GM10266 (cell line): ENCODE data around the gene HMOX2.

Source experiments
- DNase-seq: peaks from one replicate; pipeline ENCODE4 v3.0.0; 2012; ENCODE audit errors: extremely low spot score
- TF ChIP-seq, protein P1 (sequence below): IDR thresholded peaks from 2 replicates; pipeline ENCODE4 v1.5.1; 2012; ENCODE audit warnings: mild to moderate bottlenecking, low read depth; ENCODE audit not compliant: control insufficient read depth, insufficient read depth; ENCODE audit errors: missing control alignments

Gene HMOX2

DNA sequence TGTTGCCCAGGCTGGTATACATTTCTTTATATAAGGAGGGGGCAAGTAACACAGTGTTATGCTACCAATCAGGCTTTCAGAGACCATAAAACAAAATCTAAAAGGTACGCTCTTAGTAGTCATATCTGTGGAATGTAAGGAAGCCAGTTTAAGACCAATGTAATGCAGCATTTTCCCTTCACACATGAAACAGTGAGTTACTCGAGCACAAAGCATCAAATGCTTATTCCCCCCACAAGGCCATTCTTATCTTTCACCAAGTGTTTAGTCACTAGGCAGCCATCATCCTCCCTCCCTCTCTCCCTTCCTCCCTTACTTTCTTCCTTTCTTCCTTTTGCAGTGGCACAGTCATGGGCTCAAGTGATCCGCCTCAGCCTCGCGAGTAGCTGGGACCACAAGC is 12.8 kb downstream of the HMOX2 start:
- no peak for DNase-seq
- TF ChIP-seq, protein P1, sequence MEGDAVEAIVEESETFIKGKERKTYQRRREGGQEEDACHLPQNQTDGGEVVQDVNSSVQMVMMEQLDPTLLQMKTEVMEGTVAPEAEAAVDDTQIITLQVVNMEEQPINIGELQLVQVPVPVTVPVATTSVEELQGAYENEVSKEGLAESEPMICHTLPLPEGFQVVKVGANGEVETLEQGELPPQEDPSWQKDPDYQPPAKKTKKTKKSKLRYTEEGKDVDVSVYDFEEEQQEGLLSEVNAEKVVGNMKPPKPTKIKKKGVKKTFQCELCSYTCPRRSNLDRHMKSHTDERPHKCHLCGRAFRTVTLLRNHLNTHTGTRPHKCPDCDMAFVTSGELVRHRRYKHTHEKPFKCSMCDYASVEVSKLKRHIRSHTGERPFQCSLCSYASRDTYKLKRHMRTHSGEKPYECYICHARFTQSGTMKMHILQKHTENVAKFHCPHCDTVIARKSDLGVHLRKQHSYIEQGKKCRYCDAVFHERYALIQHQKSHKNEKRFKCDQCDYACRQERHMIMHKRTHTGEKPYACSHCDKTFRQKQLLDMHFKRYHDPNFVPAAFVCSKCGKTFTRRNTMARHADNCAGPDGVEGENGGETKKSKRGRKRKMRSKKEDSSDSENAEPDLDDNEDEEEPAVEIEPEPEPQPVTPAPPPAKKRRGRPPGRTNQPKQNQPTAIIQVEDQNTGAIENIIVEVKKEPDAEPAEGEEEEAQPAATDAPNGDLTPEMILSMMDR, result no peak

DNA sequence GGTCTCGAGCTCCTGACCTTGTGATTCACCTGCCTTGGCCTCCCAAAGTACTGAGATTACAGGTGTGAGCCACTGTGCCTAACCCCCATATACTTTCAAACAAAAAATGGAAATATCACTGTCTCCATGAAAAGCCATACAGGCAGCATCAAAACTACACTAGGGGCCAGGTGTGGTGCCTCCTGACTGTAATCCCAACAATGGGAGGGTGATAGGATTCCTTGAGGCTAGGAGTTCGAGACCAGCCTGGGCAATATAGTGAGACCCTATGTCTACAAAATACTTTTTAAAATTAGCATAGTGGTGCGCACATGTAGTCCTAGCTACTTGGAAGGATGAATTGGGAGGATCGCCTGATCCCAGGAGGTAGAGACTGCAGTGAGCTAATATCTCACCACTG is 15.7 kb downstream of the HMOX2 start:
- no peak for DNase-seq
- TF ChIP-seq, protein P1, result no peak

DNA sequence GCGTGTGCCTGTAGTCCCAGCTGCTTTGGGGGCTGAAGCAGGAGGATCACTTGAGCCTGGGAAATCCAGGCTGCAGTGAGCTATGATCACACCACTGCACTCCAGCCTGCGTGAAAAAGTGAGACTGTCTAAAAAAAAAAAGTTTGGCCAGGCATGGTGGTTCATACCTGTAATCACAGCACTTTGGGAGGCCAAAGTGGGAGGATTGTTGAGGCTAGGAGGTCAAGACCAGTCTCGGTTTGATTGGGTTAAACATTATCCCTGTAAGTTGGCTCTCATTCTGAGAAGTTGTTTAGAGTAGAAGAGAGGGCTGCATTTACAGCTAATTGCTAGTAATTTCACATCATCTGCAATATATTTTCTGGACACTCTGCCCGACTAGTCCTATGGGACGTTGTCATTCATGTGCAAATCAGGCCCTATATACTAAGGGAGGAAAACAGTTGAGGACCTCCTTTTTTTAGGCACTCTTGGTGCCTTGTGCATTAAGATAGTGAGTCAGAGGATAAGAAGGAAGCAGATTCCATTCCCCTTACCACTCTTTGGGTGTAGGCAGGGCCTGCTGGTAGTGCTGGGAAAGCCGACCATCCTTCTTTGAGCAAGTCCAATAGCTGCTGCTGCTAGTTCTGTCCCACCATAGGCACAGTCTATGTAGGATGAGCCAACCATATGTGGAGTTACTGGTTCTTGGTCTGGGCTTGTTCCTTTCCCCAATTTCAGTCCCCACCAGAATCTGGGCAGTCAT is 18.7 kb downstream of the HMOX2 start:
- no peak for DNase-seq

DNA sequence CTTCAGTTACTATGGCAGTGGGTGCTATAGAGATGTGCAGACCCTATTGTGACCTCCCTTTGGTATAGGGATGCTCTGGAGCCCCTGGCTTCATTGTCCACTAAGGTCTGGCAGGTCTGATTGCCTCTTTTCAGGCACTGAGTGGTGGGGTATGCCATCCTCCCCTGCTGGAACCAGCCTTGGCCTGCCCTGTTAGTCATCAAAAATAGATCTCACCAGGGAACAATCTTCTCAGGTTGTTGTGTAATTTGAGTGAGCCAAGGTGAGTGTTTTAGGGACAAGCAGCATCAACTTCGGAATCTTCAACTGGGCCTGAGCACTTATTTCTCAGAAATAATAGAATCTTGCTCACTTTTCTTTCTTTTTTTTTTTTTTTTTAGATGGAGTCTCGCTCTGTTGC is 19.6 kb downstream of the HMOX2 start:
- DNase-seq, result no peak
- TF ChIP-seq, protein P1, result no peak

More for the DNA sequence above, 18.7 kb downstream of the HMOX2 start:
- TF ChIP-seq, protein P1, result no peak

DNA sequence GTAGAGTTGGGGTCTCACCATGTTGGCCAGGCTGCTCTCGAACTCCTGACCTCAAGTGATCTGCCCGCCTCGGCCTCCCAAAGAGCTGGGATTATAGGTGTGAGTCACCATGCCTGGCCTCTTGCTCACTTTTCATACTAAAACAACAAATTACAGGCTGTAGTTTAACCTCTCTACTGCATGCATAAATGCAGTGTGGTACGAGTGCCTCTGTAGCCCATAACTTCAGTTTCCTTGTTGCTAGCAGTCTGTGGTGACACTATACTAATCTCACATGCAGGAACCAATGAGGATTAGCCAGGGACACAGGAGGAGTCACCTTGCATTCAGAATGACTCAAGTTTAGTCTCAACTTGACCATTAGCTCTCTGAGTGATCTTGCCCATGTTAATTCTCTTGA is 20.1 kb downstream of the HMOX2 start:
- DNase-seq, result no peak
- TF ChIP-seq, protein P1, result no peak

DNA sequence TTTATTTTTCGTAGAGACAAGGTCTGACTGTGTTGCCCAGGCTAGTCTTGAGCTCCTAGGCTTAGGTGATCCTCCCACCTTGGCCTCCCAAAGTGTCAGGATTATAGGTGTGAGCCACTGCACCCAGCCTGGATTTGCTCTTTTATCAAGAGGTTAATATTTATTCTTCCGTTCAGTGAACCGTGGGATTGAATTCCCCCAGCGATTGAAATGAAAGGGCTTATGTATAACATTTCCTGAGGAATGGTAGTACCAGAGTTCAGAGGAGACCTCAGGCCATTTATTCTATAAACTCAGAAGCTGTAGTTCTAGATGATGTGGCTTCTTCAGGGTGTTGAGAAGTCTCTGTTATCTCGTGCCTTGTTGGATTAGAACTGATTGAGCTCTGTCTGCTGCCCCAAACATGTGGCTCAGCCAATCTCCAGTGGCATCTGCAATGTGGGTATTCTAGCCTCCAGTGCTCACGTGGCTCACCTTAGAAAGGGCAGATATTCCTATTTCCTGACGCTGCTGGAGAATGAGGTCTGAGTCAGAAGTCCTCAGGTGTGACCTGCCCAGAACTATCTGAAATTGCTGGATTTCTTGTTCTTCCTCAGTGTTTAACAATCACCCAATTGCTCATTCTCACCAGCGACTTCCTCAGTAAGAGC is 22.5 kb downstream of the HMOX2 start:
- TF ChIP-seq, protein P1, result no peak
- DNase-seq, result no peak

DNA sequence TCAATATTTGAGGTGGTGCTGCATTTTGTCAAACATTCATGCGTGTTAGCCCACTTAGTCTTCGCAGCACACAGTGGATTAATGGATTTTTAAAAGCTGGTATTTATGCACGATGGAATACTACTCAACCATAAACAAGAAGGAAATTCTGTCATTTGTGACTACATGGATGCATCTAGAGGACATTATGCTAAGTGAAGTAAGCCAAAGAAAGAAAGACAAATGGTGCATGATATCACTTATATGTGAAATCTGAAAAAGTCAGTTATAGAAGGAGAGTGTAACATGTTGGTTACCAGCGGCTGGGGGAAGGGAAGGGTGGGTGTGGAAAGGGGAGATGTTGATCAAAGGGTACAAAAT is 23.0 kb downstream of the HMOX2 start:
- TF ChIP-seq, protein P1, result no peak
- no peak for DNase-seq
